Activated naive CD4-positive, alpha-beta T cell treated with anti-CD3 and anti-CD28 coated beads, Interleukin-2, amount 50 U/mL, for 24 hours (primary cell): ENCODE data around the gene BDH2.

Experiments
- H3K27ac Mint-ChIP-seq: one replicate; pipeline ENCODE4 v1.8.0; 2021; ENCODE audit warnings: mild to moderate bottlenecking, mixed read lengths
- H3K27me3 Mint-ChIP-seq: one replicate; pipeline ENCODE4 v1.8.0; 2021; ENCODE audit warnings: mixed read lengths
- H3K36me3 Mint-ChIP-seq: one replicate; pipeline ENCODE4 v1.8.0; 2021; ENCODE audit warnings: mixed read lengths
- H3K4me1 Mint-ChIP-seq: one replicate; pipeline ENCODE4 v1.8.0; 2021; ENCODE audit warnings: mixed read lengths
- H3K4me3 Mint-ChIP-seq: one replicate; pipeline ENCODE4 v1.8.0; 2021; ENCODE audit warnings: mild to moderate bottlenecking, mixed read lengths
- H3K9me3 Mint-ChIP-seq: one replicate; pipeline ENCODE4 v1.8.0; 2021; ENCODE audit warnings: mixed read lengths

Gene BDH2

DNA sequence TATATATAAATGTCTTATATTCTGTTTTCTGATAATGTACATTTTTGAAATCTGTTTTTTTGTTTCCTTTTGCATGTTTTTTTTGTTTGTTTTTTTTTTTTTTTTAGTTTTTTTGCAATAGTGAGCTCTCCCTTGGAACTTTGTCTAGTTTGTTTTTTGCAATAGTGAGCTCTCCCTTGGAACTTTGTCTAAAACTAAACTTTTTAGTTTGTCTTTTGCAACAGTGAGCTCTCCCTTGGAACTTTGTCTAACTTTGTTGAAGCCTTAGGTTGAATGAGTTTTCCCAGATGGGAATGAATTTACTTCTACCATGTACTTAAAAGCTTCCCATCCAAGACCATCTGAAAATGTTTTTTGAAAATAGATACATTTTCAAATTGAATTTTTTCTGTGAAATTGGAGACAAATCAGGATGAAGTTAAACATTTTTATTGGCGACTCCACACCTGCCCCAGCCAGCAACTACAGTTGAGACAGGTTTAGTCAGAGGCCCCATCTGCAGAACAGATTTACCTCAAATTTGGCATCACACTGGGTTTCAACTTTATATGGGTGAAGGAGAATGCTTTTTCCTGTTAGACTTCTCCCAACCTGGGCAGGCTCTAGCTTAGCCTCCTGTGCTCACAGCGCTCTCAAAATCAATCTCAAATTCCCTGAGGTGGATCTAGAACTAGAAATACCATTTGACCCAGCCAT lies 39.0 kb downstream of the BDH2 start:
- Mint-ChIP-seq H3K4me3 (no peak overlapping the region), H3K9me3 (no peaks in the 10 kb centered on the region), H3K27me3 (no peaks in the 10 kb centered on the region), H3K27ac (no peak overlapping the region), H3K4me1 (no peaks in the 10 kb centered on the region), H3K36me3 (peaks cover 17% of the 10 kb centered on the region)

GRCh38 chr4:103054030-103054429 lies 45.6 kb downstream of the BDH2 start:
- peaks cover 11% of the 10 kb centered on the region for H3K36me3 Mint-ChIP-seq
- H3K27me3 Mint-ChIP-seq = no peaks in the 10 kb centered on the region
- H3K4me3 Mint-ChIP-seq = no peak overlapping the region
- no peak overlapping the region for H3K27ac Mint-ChIP-seq
- H3K9me3 Mint-ChIP-seq = no peaks in the 10 kb centered on the region
- peaks cover 7% of the 10 kb centered on the region for H3K4me1 Mint-ChIP-seq

DNA sequence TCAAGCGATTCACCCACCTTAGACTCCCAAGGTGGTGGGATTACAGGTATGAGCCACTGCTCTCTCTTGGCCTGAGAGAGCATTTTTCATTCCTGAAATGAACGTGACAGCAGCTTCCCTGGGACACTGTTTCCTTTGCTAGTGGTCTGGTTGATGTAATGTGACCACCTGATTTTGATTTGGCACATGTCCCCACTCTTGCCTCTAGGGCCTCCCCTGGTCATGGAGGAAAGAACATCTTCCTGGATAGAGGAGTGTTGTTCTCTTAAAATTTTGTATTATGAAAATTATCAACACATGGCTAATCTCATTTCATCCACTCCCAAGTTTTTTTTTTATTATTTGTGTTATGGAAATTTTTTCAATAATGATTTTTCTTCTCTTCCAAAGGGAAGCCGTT lies 46.9 kb downstream of the BDH2 start:
- Mint-ChIP-seq H3K36me3 (peaks cover 13% of the 10 kb centered on the region), H3K4me1 (peaks cover 7% of the 10 kb centered on the region), H3K27me3 (no peaks in the 10 kb centered on the region), H3K9me3 (no peaks in the 10 kb centered on the region), H3K27ac (no peak overlapping the region), H3K4me3 (no peak overlapping the region)

DNA sequence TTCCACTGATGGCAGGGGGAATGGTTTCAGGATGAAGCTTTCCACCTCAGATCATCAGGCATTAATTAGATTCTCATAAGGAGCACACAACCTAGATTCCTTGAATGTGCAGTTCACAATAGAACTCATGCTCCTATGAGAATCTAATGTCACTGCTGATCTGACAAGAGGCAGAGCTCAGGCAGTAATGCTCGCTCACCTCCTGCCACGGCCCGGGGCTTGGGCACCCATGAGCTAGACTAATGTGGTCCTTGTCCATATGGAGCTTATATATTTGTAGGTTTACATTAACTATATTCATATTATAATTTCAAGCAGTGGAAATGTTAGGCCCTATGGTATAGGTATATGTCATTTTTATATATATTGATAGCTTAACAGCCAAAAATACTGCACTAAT lies 47.5 kb downstream of the BDH2 start:
- H3K4me1 Mint-ChIP-seq = peaks cover 7% of the 10 kb centered on the region
- H3K27ac Mint-ChIP-seq = no peak overlapping the region
- no peaks in the 10 kb centered on the region for H3K9me3 Mint-ChIP-seq
- H3K36me3 Mint-ChIP-seq = peaks cover 15% of the 10 kb centered on the region
- H3K4me3 Mint-ChIP-seq = no peak overlapping the region
- no peaks in the 10 kb centered on the region for H3K27me3 Mint-ChIP-seq

GRCh38 chr4:103050736-103051436 lies 48.7 kb downstream of the BDH2 start:
- H3K4me3 Mint-ChIP-seq = no peak overlapping the region
- H3K27me3 Mint-ChIP-seq = no peaks in the 10 kb centered on the region
- H3K4me1 Mint-ChIP-seq = peaks cover 13% of the 10 kb centered on the region
- H3K27ac Mint-ChIP-seq = peak overlapping the region; percentile 92
- H3K36me3 Mint-ChIP-seq = peaks cover 20% of the 10 kb centered on the region
- no peaks in the 10 kb centered on the region for H3K9me3 Mint-ChIP-seq

- H3K27ac Mint-ChIP-seq = no peak overlapping the region
- no peaks in the 10 kb centered on the region for H3K9me3 Mint-ChIP-seq
- H3K4me3 Mint-ChIP-seq = no peak overlapping the region
- no peaks in the 10 kb centered on the region for H3K27me3 Mint-ChIP-seq
- peaks cover 13% of the 10 kb centered on the region for H3K4me1 Mint-ChIP-seq
- H3K36me3 Mint-ChIP-seq = peaks cover 23% of the 10 kb centered on the region
Observed at GRCh38 chr4:103046416-103047290, 53.0 kb downstream of the BDH2 start.

GRCh38 chr4:103044183-103044582 lies 55.5 kb downstream of the BDH2 start:
- no peak overlapping the region for H3K27ac Mint-ChIP-seq
- no peak overlapping the region for H3K4me3 Mint-ChIP-seq
- peaks cover 23% of the 10 kb centered on the region for H3K36me3 Mint-ChIP-seq
- H3K27me3 Mint-ChIP-seq = no peaks in the 10 kb centered on the region
- no peaks in the 10 kb centered on the region for H3K9me3 Mint-ChIP-seq
- peaks cover 6% of the 10 kb centered on the region for H3K4me1 Mint-ChIP-seq

DNA sequence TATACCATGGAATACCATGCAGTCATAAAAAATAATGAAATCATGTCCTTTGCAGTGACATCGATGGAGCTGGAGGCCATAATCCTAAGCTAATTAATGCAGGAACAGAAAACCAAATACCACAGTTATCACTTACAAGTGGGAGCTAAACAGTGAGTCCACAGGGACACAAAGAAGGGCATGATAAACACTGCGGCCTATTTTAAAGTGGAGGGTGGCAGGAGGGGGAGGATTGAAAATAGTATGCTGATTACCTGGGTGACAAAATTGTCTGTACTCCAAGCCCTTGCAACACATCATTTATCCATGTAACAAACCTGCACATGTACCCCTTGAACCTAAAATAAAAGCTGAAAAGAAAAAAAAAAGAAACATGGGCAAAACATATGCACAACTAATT lies 63.5 kb downstream of the BDH2 start:
- Mint-ChIP-seq H3K4me1 (no peaks in the 10 kb centered on the region), H3K27me3 (no peaks in the 10 kb centered on the region), H3K36me3 (peaks cover 15% of the 10 kb centered on the region), H3K4me3 (no peak overlapping the region), H3K27ac (no peak overlapping the region), H3K9me3 (no peaks in the 10 kb centered on the region)

DNA sequence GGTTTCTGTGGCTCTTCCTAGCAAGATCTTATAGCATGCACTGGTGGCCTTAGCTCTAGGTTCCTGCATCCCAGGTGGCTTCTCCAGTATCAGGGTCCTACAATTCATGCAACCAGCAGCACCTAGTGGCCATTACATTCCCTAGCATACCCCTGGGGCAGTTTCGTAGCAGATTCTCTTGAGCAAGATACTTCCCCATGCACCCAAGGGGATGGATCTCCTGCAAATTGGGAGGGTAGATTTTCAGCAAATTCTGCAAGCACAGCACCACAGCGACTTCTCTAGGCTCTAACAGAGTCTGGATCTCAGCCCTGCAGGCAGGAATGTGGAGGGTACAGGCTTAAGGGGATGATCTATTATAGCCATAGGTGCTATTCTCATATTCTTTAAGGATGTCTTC lies 67.1 kb downstream of the BDH2 start:
- H3K27ac Mint-ChIP-seq = no peak overlapping the region
- H3K9me3 Mint-ChIP-seq = no peaks in the 10 kb centered on the region
- no peaks in the 10 kb centered on the region for H3K4me1 Mint-ChIP-seq
- H3K36me3 Mint-ChIP-seq = peaks cover 26% of the 10 kb centered on the region
- no peak overlapping the region for H3K4me3 Mint-ChIP-seq
- H3K27me3 Mint-ChIP-seq = no peaks in the 10 kb centered on the region

GRCh38 chr4:103030791-103031190 lies 68.8 kb downstream of the BDH2 start:
- Mint-ChIP-seq H3K4me3 (no peak overlapping the region), H3K9me3 (no peaks in the 10 kb centered on the region), H3K27me3 (no peaks in the 10 kb centered on the region), H3K36me3 (peaks cover 14% of the 10 kb centered on the region), H3K4me1 (peaks cover 2% of the 10 kb centered on the region), H3K27ac (no peak overlapping the region)

- H3K4me3 Mint-ChIP-seq = no peak overlapping the region
- peaks cover 12% of the 10 kb centered on the region for H3K36me3 Mint-ChIP-seq
- peaks cover 6% of the 10 kb centered on the region for H3K4me1 Mint-ChIP-seq
Observed at GRCh38 chr4:103029300-103029699, 70.3 kb downstream of the BDH2 start.

More at GRCh38 chr4:103029300-103029699, 70.3 kb downstream of the BDH2 start:
- no peaks in the 10 kb centered on the region for H3K9me3 Mint-ChIP-seq
- H3K27ac Mint-ChIP-seq = no peak overlapping the region
- H3K27me3 Mint-ChIP-seq = no peaks in the 10 kb centered on the region
